Bronchial epithelial cell (primary cell): ENCODE results near the gene WDR70. TPM values are rescaled to one million over a fixed set of nuclear protein-coding genes. Genes with fewer than 3 reads are reported as not detected.
"Not testable (repeated sequence)": the region's sequence is repeated elsewhere in the genome, so short reads cannot be mapped to it uniquely, and the experiment has no call there.

Source experiments
- DNase-seq: peaks from one replicate; pipeline ENCODE4 v3.0.0-alpha.2; 2010; ENCODE audit warnings: low read depth
- FAIRE-seq: peaks from 2 replicates; lab custom pipeline; 2011; peaks lifted over from hg19 to GRCh38; lab: Jason Lieb, UNC
- H3K27me3 ChIP-seq: 2 replicates; pipeline ENCODE4 v1.5.1; 2011; ENCODE audit warnings: low read length; ENCODE audit not compliant: control insufficient read depth, insufficient read depth
- H3K36me3 ChIP-seq: 2 replicates; pipeline ENCODE4 v1.5.1; 2011; ENCODE audit warnings: low read length; ENCODE audit not compliant: control insufficient read depth, insufficient read depth
- H3K4me3 ChIP-seq: 2 replicates; pipeline ENCODE4 v1.5.1; 2011; ENCODE audit warnings: mild to moderate bottlenecking, low read depth, low read length, control low read depth
- total RNA-seq: library from RNA; depleted of rRNA; stranded (reverse); fragments of >200 nt; gene quantifications from 2 replicates; pipeline ENCODE4 v1.2.1, GENCODE V29; 2014
- TF ChIP-seq, protein P1 (sequence below): IDR thresholded peaks from 2 replicates; pipeline ENCODE4 v1.5.1; 2011; ENCODE audit warnings: mild to moderate bottlenecking, moderate library complexity, low read length, control low read depth, inconsistent platforms; ENCODE audit not compliant: insufficient read depth, severe bottlenecking

Gene WDR70
- total RNA-seq, 1 donor from 2014 or later: 17.9 TPM

DNA sequence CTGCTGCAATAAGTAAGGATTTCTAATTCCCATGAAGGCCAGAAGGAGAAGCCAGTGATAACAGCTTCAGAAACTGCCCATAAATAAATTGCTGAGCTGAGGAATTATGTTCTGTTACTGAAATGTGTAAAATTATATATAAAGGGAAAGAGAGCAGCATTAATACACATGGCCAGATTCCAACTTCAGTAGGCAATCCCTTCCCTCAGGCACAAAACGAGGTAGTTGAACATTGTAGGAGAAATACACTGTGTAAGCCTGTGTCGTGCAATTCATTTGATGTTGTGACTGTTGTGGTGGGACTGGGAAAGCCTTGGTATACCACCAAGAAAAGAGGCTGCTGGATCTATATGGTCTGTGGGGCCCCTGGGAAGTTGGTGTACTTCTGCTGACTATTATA lies 192.9 kb downstream of the WDR70 start:
- FAIRE-seq (no peak), DNase-seq (no peak)
- TF ChIP-seq, protein P1, sequence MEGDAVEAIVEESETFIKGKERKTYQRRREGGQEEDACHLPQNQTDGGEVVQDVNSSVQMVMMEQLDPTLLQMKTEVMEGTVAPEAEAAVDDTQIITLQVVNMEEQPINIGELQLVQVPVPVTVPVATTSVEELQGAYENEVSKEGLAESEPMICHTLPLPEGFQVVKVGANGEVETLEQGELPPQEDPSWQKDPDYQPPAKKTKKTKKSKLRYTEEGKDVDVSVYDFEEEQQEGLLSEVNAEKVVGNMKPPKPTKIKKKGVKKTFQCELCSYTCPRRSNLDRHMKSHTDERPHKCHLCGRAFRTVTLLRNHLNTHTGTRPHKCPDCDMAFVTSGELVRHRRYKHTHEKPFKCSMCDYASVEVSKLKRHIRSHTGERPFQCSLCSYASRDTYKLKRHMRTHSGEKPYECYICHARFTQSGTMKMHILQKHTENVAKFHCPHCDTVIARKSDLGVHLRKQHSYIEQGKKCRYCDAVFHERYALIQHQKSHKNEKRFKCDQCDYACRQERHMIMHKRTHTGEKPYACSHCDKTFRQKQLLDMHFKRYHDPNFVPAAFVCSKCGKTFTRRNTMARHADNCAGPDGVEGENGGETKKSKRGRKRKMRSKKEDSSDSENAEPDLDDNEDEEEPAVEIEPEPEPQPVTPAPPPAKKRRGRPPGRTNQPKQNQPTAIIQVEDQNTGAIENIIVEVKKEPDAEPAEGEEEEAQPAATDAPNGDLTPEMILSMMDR: no peak
- Histone ChIP-seq H3K4me3 (no peak overlapping the region), H3K27me3 (no peaks in the 10 kb centered on the region), H3K36me3 (no peaks in the 10 kb centered on the region)

- DNase-seq: no peak
- H3K4me3 ChIP-seq: no peak overlapping the region
- TF ChIP-seq, protein P1: no peak
- H3K36me3 ChIP-seq: no peaks in the 10 kb centered on the region
- FAIRE-seq: no peak
- no peaks in the 10 kb centered on the region for H3K27me3 ChIP-seq
Measured at GRCh38 chr5:37575541-37576489, 196.7 kb downstream of the WDR70 start.

- FAIRE-seq (no peak), DNase-seq (no peak)
- no peak overlapping the region for H3K4me3 ChIP-seq
- no peaks in the 10 kb centered on the region for H3K36me3 ChIP-seq
- TF ChIP-seq, protein P1: no peak
- no peaks in the 10 kb centered on the region for H3K27me3 ChIP-seq
Measured at GRCh38 chr5:37576552-37576951, 197.4 kb downstream of the WDR70 start.

DNA sequence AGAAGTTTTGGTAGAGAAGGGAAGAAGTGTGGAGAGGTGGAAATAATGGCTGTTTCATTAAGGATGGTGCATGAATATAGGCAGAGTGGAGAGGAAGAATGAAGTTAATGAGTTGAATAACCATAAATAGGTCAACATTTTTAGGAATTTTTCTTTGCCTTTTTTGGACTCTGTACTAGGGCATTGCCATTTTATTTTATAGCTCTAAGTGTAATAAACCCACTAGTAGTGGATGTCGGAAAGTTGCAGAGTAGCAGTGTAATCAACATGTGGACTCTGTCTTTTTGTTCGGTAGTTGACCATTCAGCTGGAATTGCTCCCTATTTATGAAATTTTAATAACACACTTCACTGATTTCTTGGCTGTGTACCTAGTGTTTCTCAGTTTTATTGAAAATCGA lies 199.1 kb downstream of the WDR70 start:
- DNase-seq: no peak

DNA sequence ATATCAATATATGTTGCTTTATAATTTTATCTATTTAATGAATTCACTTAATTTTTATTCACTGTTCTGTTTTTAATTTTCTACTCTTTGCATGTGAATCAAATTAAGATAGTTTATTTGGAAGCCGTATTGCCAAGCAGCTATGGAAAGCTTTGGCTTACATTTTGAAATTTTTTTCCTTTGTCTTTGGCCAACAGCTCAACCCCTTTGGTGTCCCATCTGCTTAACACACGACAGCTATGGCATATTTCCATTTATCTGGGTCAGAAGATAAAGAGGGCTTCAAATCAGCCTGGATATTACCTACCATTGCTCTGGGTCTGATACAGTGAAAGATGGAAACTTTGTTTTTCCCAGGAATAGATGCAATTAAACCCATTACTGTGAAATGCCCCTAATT lies 201.0 kb downstream of the WDR70 start:
- no peak for FAIRE-seq
- Histone ChIP-seq H3K36me3 (no peaks in the 10 kb centered on the region), H3K27me3 (no peaks in the 10 kb centered on the region), H3K4me3 (no peak overlapping the region)
- no peak for DNase-seq
- TF ChIP-seq, protein P1: no peak

More for the DNA sequence above, 199.1 kb downstream of the WDR70 start:
- TF ChIP-seq, protein P1: no peak
- Histone ChIP-seq H3K4me3 (no peak overlapping the region), H3K27me3 (no peaks in the 10 kb centered on the region), H3K36me3 (no peaks in the 10 kb centered on the region)
- no peak for FAIRE-seq

DNA sequence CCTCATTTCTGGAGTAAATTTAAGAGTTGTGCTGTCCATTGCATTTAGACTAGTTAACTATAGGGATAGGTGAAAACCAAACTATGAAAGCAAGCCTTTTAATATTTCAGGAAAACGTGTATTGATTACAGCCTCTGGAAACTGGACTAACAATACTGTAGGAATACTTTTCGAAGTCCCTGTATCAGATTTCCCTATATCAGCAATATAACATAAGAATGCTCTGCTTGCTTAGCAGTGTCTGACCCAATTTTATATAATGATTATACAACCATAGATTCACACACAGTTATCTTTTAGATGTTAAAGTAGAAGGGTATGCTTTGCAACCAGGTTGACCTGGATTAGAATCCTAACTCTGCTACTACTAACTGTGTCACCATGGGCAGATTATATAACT lies 203.1 kb downstream of the WDR70 start:
- H3K4me3 ChIP-seq: no peak overlapping the region
- FAIRE-seq (no peak), DNase-seq (no peak)
- TF ChIP-seq, protein P1: no peak
- no peaks in the 10 kb centered on the region for H3K36me3 ChIP-seq
- no peaks in the 10 kb centered on the region for H3K27me3 ChIP-seq

DNA sequence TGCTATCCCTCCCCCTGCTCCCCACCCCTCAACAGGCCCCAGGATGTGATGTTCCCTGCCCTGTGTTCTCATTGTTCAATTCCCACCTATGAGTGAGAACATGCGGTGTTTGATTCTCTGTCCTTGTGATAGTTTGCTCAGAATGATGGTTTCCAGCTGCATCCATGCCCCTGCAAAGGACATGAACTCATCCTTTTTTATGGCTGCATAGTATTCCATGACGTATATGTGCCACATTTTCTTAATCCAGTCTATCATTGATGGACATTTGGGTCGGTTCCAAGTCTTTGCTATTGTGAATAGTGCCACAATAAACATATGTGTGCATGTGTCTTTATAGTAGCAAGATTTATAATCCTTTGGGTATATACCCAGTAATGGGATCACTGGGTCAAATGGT lies 214.2 kb downstream of the WDR70 start:
- not testable (repeated sequence) for FAIRE-seq, DNase-seq, H3K27me3 ChIP-seq

DNA sequence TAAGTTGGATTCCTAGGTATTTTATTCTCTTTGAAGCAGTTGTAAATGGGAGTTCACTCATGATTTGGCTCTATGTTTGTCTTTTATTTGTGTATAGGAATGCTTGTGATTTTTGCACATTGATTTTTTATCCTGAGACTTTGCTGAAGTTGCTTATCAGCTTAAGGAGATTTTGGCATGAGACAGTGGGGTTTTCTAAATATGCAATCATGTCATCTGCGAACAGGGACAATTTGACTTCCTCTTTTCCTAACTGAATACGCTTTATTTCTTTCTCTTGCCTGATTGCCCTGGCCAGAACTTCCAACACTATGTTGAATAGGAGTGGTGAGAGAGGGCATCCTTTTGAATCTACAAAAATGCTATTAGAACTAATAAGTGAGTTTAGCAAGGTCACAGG lies 215.7 kb downstream of the WDR70 start:
- not testable (repeated sequence) for FAIRE-seq

More for the DNA sequence above, 214.2 kb downstream of the WDR70 start:
- H3K36me3 ChIP-seq, H3K4me3 ChIP-seq: not testable (repeated sequence)

More for the DNA sequence above, 215.7 kb downstream of the WDR70 start:
- not testable (repeated sequence) for DNase-seq, H3K36me3 ChIP-seq, H3K27me3 ChIP-seq, H3K4me3 ChIP-seq
